SW 1271 (cell line): ENCODE results near the gene SLC13A5.
"Not testable (repeated sequence)": the region's sequence is repeated elsewhere in the genome, so short reads cannot be mapped to it uniquely, and the experiment has no call there.

Experiments
- DNase-seq, 2 experiments: peaks; one replicate each; lab custom pipeline; 2025; lab: John Stamatoyannopoulos, UW

Gene SLC13A5

GRCh38 chr17:6711081-6711674 lies 2.0 kb downstream of the SLC13A5 start:
- DNase-seq = no peak

- DNase-seq = no peak
These were observed 2.9 kb downstream of the SLC13A5 start for GRCh38 chr17:6710317-6710716.

- DNase-seq = no peak
These were observed 4.7 kb downstream of the SLC13A5 start for GRCh38 chr17:6708357-6708961.

GRCh38 chr17:6706996-6707395 lies 6.2 kb downstream of the SLC13A5 start:
- DNase-seq = no peak

GRCh38 chr17:6706499-6706898 lies 6.7 kb downstream of the SLC13A5 start:
- no peak for DNase-seq

- DNase-seq = no peak
These were observed 8.6 kb downstream of the SLC13A5 start for GRCh38 chr17:6704470-6705052.

GRCh38 chr17:6703751-6704150 lies 9.4 kb downstream of the SLC13A5 start:
- no peak for DNase-seq

- no peak for DNase-seq
These were observed 10.5 kb downstream of the SLC13A5 start for GRCh38 chr17:6702567-6703215.

- DNase-seq = peak; percentile 7 to 13
These were observed 11.4 kb downstream of the SLC13A5 start for GRCh38 chr17:6701719-6702118.

GRCh38 chr17:6700948-6701307 lies 12.2 kb downstream of the SLC13A5 start:
- DNase-seq = no peak

- no peak for DNase-seq
These were observed 12.9 kb downstream of the SLC13A5 start for GRCh38 chr17:6699997-6700947.

GRCh38 chr17:6698004-6698403 lies 15.2 kb downstream of the SLC13A5 start:
- no peak for DNase-seq

GRCh38 chr17:6696906-6697305 lies 16.3 kb downstream of the SLC13A5 start:
- no peak for DNase-seq

- DNase-seq = no peak
These were observed 17.6 kb downstream of the SLC13A5 start for GRCh38 chr17:6695565-6695964.

- no peak for DNase-seq
These were observed 18.1 kb downstream of the SLC13A5 start for GRCh38 chr17:6695051-6695450.

GRCh38 chr17:6691958-6692357 lies 21.2 kb downstream of the SLC13A5 start:
- not testable (repeated sequence) for DNase-seq

GRCh38 chr17:6691546-6691945 lies 21.6 kb downstream of the SLC13A5 start:
- no peak for DNase-seq

GRCh38 chr17:6690641-6691040 lies 22.5 kb downstream of the SLC13A5 start:
- DNase-seq = no peak

GRCh38 chr17:6688944-6689343 lies 24.2 kb downstream of the SLC13A5 start:
- DNase-seq = no peak

- DNase-seq = no peak
These were observed 27.1 kb downstream of the SLC13A5 start for GRCh38 chr17:6686026-6686425.

- DNase-seq = no peak
These were observed 28.0 kb downstream of the SLC13A5 start for GRCh38 chr17:6684881-6685767.
